ENCODE measurements around the gene ZNF598.
"Not testable (repeated sequence)": the region's sequence is repeated elsewhere in the genome, so short reads cannot be mapped to it uniquely, and the experiment has no call there.

The ZNF598 gene

DNA sequence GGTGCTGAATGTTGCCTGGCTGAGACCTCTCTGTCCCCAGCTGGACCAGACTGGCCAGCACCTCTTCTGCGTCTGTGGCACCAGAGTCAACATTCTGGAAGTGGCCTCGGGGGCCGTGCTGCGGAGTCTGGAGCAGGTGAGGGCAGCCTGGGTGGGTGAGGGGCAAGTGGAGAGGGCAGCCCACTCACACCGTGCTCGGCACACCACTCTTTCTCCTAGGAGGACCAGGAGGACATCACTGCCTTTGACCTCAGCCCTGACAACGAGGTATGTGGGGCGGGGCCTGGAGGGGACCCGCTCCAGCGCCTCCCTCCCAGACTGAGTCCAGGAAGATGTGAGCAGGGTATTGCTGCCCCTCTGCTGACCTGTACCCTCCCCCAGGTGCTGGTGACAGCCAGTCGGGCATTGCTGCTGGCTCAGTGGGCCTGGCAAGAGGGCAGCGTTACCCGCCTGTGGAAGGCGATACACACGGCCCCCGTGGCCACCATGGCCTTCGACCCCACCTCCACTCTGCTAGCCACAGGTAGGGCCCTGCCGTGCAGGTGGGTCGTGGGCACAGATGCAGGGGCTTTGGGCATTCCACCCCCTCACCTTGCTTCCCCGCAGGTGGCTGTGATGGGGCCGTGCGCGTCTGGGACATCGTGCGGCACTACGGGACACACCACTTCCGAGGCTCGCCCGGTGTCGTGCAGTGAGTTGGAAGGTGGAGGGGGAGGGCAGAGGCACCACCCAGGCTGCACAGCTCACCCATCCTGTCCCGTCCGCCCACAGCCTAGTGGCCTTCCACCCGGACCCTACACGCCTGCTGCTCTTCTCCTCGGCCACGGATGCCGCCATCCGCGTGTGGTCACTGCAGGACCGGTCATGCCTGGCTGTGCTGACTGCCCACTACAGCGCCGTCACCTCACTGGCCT lies 35.2 kb downstream of the ZNF598 start:
- no peak for DNase-seq

DNA sequence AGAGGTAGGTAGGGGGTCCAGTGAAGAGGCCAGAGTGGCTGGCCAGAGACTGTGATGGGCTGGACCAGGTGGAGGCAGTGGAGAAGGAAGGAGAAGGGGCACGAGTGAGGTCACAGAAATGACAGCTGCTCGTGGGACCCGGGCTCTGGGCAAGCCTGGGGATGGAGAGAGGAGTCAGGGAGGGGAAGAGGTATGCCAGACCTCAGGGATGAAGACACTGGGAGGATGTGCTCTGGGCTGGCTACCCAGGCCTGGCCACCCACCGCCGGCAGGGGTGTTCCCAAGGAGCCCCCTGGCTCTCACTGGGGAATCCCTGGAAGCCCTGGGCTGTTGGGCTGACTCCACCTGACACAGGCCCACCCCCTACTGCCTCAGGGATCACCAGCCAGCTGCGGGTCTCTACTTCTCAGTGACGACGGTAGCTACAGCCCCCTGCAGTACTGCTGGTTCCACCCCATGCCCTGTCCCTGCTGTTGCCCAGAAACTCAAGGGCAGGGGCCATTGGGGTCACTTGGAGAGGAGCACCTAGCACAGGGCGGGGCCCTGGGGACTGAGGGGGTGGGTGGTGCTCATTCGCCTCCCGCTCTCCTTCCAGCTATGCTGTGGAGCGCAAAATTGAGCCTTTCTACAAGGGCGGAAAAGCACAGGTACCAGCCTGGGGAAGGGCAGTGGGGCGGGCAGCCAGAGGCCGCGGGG lies 36.0 kb downstream of the ZNF598 start:
- DNase-seq: no peak

DNA sequence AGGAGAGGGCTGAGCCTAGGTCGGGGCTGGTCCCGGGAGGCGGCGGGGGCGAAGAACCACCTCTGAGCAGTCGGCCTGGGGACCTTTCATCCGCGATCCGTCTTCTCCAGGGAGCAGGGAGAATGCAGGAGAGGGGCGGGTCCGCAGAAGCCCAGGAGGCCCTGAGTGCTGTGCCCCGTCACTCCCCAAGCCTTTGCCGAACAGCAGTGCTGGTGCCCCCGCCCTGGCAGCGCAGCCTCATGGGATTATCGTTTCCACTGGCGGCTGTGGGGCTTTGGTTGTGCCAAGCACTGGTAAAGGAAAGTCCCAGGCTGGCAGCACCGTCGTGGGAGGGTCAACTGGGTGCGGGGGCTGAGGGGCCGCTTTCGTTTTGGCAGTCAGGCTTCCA lies 37.1 kb downstream of the ZNF598 start:
- no peak for DNase-seq

DNA sequence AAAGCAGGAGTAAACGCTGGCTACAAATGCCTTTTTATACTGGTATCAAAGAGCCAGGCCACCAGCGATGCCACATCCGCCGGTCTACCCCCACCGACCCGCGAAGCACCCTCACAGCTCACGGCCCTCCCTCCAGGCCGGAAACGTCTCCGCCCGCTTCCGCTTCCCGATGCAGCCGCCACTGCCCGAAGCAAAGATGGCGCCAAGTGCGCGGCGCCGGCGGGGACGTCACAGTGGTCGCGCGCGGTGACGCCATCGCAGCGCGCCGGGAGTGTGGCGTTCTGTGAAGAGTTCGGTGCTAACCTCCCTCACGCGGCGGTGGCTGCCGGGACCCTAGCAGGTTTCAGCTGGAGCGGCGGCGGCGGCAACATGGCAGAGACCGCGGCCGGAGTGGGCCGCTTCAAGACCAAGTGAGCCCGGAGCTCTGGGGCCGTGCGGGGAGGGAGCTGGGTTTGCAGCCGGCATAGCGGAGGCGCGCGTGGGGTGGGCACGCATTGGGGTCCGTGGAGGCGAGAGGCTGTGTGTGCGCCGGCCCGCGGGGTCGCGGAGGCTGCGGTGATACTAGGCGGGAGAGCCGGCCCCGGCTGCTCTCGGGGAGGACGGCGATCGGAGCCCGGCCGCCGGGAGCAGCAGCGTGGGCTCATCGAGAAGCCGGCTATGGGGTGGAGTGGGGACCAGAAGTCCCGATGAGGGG lies 37.7 kb downstream of the ZNF598 start, which contains the start of gene TBL3:
Gene TBL3 (plus strand): TSS at position 258 of the 694 bp plus-strand sequence. CDS start 112 bp downstream, at position 370.
- DNase-seq: peak; percentile 83 to 90

DNA sequence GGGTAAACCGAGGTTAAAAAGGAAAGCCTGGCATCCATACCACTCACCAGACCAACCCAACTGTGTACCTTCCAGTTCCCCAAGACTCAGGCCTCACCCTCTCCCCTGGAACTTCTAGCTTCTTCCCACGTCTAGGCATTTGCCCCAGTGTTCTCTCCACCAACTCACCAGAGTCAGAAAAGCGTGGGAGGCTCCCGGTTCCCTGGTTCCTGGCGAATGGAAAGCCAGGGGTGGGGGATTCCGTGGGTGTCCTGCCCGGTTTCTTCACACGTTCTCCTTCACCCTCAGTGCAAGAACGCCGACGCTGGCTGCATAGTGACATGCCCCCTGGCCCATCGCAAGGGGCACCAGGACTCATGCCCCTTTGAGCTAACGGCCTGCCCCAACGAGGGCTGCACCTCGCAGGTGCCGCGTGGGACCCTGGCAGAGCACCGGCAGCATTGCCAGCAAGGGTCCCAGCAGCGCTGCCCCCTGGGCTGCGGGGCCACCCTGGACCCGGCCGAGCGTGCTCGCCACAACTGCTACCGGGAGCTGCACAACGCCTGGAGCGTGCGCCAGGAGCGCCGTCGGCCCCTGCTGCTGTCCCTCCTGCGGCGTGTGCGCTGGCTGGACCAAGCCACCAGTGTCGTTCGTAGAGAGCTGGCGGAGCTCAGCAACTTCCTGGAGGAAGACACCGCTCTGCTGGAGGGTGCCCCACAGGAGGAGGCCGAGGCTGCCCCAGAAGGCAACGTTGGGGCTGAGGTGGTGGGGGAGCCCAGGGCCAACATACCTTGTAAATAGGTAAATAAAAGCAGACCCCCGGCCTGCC lies 41.3 kb downstream of the ZNF598 start:
- DNase-seq: no peak

DNA sequence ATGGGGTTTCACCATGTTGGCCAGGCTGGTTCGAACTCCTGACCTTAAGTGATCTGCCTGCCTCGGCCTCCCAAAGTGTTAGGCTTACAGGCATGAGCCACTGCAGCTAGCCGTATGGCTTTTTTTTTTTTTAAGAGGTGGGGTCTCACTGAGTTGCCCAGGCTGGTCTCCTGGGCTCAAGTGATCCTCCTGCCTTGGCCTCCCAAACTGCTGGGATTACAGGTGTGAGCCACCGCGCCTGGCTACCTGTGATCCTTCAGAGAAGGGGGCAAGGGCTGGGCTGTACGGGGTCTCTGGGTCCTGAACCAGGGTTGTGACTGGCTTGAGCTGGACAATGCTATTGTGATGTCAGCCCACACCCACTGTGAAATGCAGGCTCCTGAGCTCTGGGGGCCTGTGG lies 43.2 kb downstream of the ZNF598 start, which contains the start of gene RNF151:
Gene RNF151 (plus strand): TSS at position 397 of the 400 bp plus-strand sequence. CDS start 26 bp downstream, outside the sequence.
- no peak for DNase-seq

DNA sequence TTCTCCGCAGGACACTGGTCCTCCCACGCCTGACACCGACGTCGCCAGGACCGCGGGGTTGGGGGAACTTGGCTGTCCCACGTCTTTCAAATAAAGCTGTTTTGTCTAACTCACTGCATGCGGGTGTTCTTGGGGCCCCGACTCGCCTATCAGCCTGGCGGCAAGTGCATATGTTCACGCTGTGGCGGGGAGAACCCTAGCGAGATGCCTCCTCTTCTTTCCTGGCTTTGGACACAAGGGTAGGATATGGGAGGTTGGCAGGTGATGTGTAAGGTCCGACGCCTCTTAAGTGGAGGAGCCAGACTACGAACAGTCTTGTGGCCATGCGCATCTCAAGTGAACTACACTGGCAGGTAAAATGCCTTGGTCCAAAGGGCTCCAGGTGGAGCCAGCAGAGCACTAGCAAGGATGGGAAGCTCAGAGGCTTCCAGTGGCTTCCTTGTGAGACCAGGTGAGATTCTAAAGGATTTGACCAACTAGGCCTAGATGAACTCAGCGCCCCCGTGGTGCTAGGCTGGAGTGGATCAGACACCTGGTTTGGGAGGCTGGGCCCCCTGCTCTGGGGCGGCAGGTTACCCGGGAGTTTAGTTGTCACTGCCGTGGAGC lies 44.1 kb downstream of the ZNF598 start:
- no peak for DNase-seq

DNA sequence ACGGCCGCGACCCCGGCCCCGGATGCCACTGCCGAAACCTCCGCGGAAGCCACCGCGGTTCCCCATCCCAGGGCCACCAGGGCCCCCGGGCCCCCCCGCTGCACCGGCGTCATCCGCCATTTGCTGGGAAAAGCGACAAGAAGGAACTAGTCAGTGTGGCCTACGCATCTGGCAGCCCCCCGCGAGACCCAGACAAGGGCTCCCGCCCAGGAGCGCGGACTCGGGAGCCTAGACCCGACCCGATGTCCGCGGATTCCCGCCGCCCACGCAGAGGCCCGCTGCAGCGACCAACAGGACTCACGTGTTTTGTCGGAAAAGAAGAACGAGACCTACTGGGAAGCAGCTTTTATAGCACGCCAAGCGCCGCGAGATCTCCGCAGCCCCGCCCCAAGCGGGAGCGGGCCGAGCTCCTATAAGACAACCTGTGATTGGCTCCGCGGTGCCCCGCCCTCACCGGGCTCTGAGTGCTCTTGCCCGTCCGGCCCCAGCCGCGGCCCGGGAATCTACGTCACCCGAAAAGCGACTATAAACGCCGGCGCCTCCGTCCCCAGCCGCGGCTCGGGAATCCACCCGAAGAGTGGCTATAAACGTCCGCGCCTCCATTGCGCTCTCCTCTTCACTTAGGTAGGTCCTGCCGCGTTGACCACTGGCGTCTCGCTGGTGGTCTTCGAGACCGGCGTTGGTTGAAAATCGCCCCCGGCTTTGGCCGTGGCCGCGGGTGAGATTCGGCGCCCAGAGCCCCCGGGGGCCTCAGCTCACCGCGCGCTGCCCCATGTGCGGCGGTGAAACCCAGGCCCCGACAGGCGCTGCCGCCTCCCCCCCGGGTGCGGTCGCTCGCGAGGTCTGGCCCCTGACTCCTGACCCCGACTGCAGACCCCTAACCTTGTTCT lies 44.9 kb downstream of the ZNF598 start, which contains the start of gene RPS2:
Gene RPS2 (minus strand): TSS at position 321 of the 890 bp plus-strand sequence. CDS start 201 bp downstream, at position 120.
- DNase-seq: peak; percentile 94 to 98

DNA sequence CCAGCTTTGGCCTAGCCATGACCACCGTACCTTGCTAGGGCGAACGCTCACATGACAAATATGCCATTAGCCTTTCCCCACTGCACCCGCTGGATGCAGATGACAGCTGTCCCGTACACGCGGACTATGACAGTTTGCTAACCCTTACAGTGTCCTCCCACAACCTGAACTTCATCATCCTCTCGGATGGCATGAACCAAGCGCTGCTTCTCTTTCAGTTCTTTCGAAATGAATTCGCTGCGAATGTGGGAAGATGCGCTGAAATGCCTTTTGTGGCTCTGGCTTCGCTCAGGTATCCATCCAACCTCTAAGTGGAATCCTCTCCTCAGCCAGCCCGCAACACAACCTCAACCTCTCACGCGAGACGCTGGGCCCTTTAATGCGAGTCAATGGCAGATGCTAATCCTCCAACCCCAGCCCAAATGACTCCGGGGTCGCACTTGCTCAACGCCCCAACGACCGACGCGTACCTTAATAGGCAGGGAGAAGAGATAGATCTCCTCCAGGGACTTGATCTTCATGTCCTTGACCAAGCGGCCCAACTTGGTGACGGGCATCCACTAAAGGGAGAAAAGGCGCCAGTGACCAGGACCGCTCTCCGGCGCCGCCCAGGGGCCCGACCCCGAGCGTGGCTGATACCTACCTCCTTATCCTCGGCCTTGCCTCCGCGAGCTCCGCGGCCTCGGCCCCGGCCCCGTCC lies 45.7 kb downstream of the ZNF598 start:
- no peak for DNase-seq

DNA sequence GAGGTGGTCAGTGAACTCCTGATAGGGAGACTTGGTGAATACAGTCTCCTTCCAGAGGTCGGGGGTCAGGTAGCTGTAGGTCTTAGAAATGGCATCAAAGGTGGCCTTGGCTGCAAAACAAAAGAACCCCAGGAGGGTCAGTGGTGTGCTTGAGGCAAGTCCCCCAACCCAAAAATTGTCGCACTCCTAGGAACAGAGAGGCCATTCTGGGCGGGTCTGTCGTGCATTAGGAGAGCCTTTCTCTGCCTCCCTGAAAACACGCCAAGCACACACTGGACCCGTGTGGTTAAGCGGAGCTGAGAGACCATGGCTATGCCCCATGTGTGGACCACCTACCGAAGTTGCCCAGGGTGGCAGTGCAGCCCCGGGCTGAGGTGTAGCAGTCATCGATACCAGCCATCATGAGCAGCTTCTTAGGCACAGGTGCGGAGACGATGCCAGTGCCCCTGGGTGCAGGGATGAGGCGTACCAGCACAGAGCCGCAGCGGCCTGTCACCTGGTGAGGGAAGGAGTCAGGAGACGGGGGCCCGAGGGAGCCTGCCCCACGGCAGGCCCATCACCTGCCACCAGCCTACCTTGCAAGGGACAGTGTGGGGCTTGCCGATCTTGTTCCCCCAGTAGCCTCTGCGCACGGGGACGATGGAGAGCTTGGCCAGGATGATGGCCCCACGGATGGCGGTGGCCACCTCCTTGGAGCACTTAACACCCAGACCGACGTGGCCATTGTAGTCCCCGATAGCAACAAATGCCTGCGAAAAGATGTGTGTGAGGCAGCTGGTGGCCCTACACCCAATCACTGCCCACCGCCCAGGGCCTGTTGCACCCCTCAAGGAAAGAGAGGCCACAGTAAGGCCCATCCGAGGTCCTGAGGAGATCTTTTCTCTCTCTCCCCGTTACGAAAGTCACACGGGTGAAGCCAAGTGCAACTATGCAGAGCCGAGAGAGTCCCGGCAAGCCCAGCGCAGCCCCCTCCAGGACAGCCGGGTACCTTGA lies 47.2 kb downstream of the ZNF598 start:
- DNase-seq: not testable (repeated sequence)

DNA sequence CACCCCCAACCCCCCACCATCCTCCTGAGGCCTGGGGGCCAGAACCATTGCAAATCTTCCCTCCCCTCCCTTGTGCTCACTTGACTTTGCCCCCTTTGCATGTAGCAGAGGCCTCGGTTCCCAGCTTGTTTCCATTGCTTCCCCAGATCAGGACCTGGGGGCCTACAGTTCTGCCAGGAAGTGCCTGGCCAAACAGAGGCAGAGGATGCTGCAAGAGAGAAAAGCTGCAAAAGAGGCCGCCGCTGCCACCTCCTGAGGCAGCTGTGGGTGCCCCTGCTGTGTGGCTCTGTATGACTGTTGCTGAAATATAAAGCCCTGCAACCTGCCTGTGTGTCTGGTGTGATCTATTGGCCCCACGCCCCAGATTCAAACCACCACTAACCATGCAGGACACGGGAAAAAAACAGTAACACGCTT lies 48.0 kb downstream of the ZNF598 start:
- no peak for DNase-seq

DNA sequence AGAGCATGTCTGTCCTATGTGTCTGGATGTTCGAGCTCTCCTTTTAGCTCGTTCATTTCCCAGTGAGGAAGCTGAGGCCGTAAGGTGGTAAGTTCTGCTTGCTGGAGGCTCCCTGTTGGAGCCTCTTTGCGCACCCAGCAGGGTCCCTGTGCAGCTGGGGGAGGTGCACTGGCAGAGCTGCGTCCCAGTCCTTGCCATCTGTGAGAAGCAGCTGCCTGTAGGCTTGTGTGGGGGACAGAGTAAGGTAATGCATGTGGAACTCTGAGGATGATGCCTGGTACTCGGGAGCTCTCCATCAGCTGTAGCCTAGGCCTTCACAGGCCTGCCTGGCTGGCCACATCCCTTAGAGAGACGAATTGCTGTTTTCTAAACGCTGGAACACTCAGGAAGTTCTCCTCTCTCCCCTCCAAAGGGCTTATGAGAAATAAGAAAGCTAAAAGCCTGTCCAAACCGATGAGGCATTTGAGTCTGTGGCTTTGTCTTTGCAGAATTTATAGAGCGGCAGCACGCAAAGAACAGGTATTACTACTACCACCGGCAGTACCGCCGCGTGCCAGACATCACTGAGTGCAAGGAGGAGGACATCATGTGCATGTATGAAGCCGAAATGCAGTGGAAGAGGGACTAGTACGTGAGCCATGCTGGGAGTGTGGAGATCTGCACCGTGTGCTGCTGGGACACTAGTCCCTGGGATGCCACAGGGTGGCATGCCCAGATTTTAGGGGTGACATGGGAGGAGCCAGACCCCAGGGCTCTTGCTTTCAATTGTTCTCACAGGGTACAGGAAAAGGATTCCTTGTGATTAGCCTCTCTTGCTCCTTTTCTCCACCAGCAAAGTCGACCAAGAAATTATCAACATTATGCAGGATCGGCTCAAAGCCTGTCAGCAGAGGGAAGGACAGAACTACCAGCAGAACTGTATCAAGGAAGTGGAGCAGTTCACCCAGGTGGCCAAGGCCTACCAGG lies 48.7 kb downstream of the ZNF598 start:
- DNase-seq: peak; percentile 47 to 69

DNA sequence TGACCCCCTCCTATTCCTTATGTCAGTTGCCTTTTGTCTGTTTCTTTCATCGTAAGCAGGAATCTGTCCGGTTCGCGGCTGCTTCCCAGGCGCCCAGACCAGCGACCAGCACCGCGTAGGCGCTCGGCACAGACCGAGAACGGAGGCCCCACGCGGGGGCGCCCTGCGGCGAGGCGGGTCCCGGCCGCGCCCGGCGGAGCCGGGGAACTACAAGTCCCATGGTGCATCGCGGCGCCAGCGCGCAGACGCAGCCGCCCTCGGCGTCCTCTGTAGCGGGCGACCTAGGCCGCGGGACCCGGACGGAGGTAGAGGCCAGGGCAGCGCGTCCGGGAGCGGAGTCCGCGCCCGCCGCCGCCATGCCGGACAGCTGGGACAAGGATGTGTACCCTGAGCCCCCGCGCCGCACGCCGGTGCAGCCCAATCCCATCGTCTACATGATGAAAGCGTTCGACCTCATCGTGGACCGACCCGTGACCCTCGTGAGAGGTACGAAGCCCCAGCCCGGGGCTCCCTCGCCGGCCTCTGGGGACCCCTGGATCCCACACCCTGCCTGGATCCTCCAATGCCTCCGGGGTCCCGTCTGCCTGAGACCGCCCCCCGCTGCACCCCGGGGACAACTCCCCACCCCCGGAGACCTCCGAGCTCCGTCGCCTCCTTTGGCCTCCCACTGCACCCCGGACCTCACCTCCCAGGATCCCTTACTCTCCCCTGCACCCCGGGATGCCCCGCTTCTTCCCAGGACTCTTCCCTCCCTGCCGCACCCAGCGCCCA lies 50.2 kb downstream of the ZNF598 start, which contains the start of gene NDUFB10:
Gene NDUFB10 (plus strand): TSS at position 270 of the 771 bp plus-strand sequence. CDS start 87 bp downstream, at position 357.
- peak; percentile 65 to 88 for DNase-seq

DNA sequence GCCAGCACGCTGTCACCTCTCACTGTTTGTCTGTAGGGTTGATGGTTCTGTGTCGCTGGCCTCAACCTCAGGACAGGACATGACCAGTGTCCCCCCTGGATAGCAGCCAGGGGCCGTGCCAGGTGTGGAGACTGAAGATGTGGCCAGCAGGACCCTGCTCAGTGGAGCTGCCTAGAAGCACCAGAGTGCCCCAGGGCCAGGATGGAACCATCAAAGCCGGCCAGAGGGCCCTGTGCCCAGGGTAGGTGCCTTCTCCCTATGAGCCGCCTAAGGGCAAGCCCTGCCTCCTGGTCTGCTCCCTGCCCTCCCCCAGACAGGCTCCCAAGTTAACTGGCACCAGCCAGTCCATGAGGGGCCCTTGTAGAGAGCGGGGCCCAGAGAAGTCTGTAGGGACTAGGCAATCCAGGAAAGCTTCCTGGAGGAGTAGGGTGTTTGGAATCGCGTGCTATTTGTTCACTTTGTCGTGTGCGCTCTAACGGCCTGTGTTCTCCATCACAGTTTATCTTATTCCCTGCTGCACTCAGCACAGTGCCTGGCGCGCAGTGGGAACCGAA lies 50.8 kb downstream of the ZNF598 start:
- DNase-seq: no peak

DNA sequence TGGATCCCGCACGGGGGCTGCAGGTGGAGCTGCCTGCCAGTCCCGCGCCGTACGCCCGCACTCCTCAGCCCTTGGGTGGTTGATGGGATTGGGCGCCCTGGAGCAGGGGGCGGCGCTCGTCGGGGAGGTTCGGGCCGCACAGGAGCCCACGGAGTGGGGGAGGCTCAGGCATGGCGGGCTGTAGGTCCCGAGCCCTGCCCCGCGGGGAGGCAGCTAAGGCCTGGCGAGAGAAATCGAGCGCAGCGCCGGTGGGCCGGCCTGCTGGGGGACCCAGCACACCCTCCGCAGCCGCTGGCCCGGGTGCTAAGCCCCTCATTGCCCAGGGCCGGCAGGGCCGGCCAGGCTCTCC lies 51.5 kb downstream of the ZNF598 start:
- not testable (repeated sequence) for DNase-seq
